K562 (cell line): Measurements from ENCODE around the gene MRGPRX3. TPM values are rescaled to one million over a fixed set of nuclear protein-coding genes. Genes with fewer than 3 reads are reported as not detected.

Experiments
- ATAC-seq: fragments of 200-7000 bp; cut with Tn5 transposase; 3 replicates; pipeline ENCODE4 v1.9.1; 2020; ENCODE audit warnings: moderate library complexity
- BruUV-seq: library from RNA; stranded (reverse); fragments of 400-500 nt; replicated peaks from 2 replicates; lab custom pipeline; 2021; lab: Mats Ljungman, UMichigan
- CTCF ChIA-PET: fragments of 300-600 bp; formaldehyde crosslinking; extraction: SDS; loops from one replicate; lab custom pipeline; 2021; ENCODE audit warnings: low intra/inter-chr PET ratio; lab: Yijun Ruan, JAX
- POLR2A ChIA-PET: fragments of 300-600, 350-650 bp; sonication (Branson Sonifier 250); formaldehyde crosslinking; extraction: SDS; loops from one replicate; lab custom pipeline; 2021; ENCODE audit warnings: antibody characterized with exemption, inconsistent platforms; lab: Yijun Ruan, JAX
- DNase-seq, 4 experiments: peaks; one replicate each; pipeline versions ENCODE4 v3.0.0 to v3.0.0-alpha.2; 2011 to 2018; ENCODE audit warnings: low spot score in 3 of 4, mixed read lengths in 3 of 4; ENCODE audit errors: extremely low read depth in 1 of 4
- FAIRE-seq: peaks from 2 replicates; lab custom pipeline; 2011; peaks lifted over from hg19 to GRCh38; lab: Jason Lieb, UNC
- H2AFZ ChIP-seq: 2 replicates; pipeline ENCODE4 v1.6.0; 2011; ENCODE audit warnings: low read depth, low read length, control low read depth, inconsistent platforms
- H3K27ac ChIP-seq: fragments of 200-600 bp; 3 replicates; pipeline ENCODE4 v1.8.0; 2011; ENCODE audit warnings: low read depth, mild to moderate bottlenecking, control low read depth, inconsistent platforms, low read length, moderate library complexity, mixed read lengths; ENCODE audit errors: extremely low read depth
- H3K27me3 ChIP-seq, 2 experiments: fragments of 300-600 bp in 1 of 2; 2 replicates in 1 of 2; 3 replicates in 1 of 2; pipeline versions ENCODE4 v1.6.0 to v1.8.0; 2011; ENCODE audit warnings: inconsistent platforms in 2 of 2, low read length in 2 of 2, mild to moderate bottlenecking in 1 of 2, mixed read lengths in 1 of 2, moderate library complexity in 1 of 2; ENCODE audit not compliant: control insufficient read depth in 2 of 2, insufficient read depth in 2 of 2
- H3K36me3 ChIP-seq: fragments of 300-600 bp; 3 replicates; pipeline ENCODE4 v1.8.0; 2011; ENCODE audit warnings: mild to moderate bottlenecking, low read length, inconsistent platforms; ENCODE audit not compliant: control insufficient read depth, insufficient read depth
- H3K4me1 ChIP-seq, 2 experiments: fragments of 200-600 bp in 1 of 2; replicated peaks in 1 of 2; 2 replicates in 1 of 2; 3 replicates in 1 of 2; pipeline versions ENCODE4 v1.5.1 to v1.8.0; 2011; ENCODE audit warnings: inconsistent platforms in 2 of 2, low read length in 2 of 2, mild to moderate bottlenecking in 1 of 2, mixed read lengths in 1 of 2, moderate library complexity in 1 of 2; ENCODE audit not compliant: control insufficient read depth in 2 of 2, insufficient read depth in 2 of 2
- H3K4me2 ChIP-seq: 2 replicates; pipeline ENCODE4 v1.6.1; 2011; ENCODE audit warnings: low read length, control low read depth, inconsistent platforms, mixed read lengths; ENCODE audit not compliant: insufficient read depth
- H3K4me3 ChIP-seq: fragments of 200-600 bp; sonication (generic), shearing (Covaris generic); 2 replicates; pipeline ENCODE4 v1.5.1; 2016; ENCODE audit warnings: control low read depth, inconsistent platforms
- H3K79me2 ChIP-seq: fragments of 200-600 bp; 3 replicates; pipeline ENCODE4 v1.8.0; 2011; ENCODE audit warnings: low read length, inconsistent platforms; ENCODE audit not compliant: control insufficient read depth, insufficient read depth
- H3K9ac ChIP-seq, 2 experiments: 2 replicates each; pipeline versions ENCODE4 v1.6.0 to v1.6.1; 2011; ENCODE audit warnings: low read depth in 2 of 2, low read length in 2 of 2, control low read depth in 1 of 2, inconsistent platforms in 1 of 2, mild to moderate bottlenecking in 1 of 2, mixed read lengths in 1 of 2; ENCODE audit not compliant: insufficient read depth in 1 of 2
- H3K9me1 ChIP-seq: one replicate; pipeline ENCODE4 v1.6.0; 2011; ENCODE audit warnings: inconsistent platforms, mild to moderate bottlenecking, low read length, moderate library complexity; ENCODE audit not compliant: control insufficient read depth, insufficient read depth
- H3K9me3 ChIP-seq: replicated peaks from 2 replicates; pipeline ENCODE4 v1.5.1; 2011; ENCODE audit warnings: low read depth, low read length, inconsistent platforms; ENCODE audit not compliant: control insufficient read depth, insufficient read depth
- H4K20me1 ChIP-seq: replicated peaks from 2 replicates; pipeline ENCODE4 v1.6.1; 2011; ENCODE audit warnings: low read length, inconsistent platforms, mixed read lengths; ENCODE audit not compliant: control insufficient read depth, insufficient read depth
- CTCF ChIP-seq, 3 experiments: IDR thresholded peaks in 2 of 3; conservative IDR thresholded peaks in 1 of 3; 2 replicates each; pipeline ENCODE4 v1.5.1; 2011 to 2012; ENCODE audit warnings: low read length in 3 of 3, mild to moderate bottlenecking in 3 of 3, control low read depth in 2 of 3, improper control_type of control experiment in 1 of 3, inconsistent platforms in 1 of 3, low read depth in 1 of 3, mixed read lengths in 1 of 3, moderate library complexity in 1 of 3; ENCODE audit not compliant: insufficient read depth in 2 of 3
- HDGF ChIP-seq: fragments of 450-650 bp; IDR thresholded peaks from 2 replicates; pipeline ENCODE4 v1.6.1; 2016
- KLF16 ChIP-seq: IDR thresholded peaks from 2 replicates; pipeline ENCODE4 v1.6.1; 2016; ENCODE audit warnings: antibody characterized with exemption
- L3MBTL2 ChIP-seq: fragments of 450-650 bp; IDR thresholded peaks from 2 replicates; pipeline ENCODE4 v1.6.1; 2016; ENCODE audit warnings: mild to moderate bottlenecking, moderate library complexity
- SMC3 ChIP-seq: conservative IDR thresholded peaks from 2 replicates; pipeline ENCODE4 v1.6.1; 2011; ENCODE audit warnings: low read depth, low read length, improper control_type of control experiment; ENCODE audit not compliant: insufficient read depth
- STAG1 ChIP-seq: sonication (generic); formaldehyde crosslinking; IDR thresholded peaks from 2 replicates; pipeline ENCODE4 v1.5.0; 2020; ENCODE audit warnings: missing genetic modification reagents, borderline replicate concordance
- THRAP3 ChIP-seq: fragments of 450-650 bp; IDR thresholded peaks from 2 replicates; pipeline ENCODE4 v1.6.1; 2016; ENCODE audit warnings: mild to moderate bottlenecking, inconsistent platforms, borderline replicate concordance
- TRIM25 ChIP-seq: fragments of 450-650 bp; IDR thresholded peaks from 2 replicates; pipeline ENCODE4 v1.7.0; 2016; ENCODE audit warnings: borderline replicate concordance
- ZEB2 ChIP-seq: fragments of 450-650 bp; IDR thresholded peaks from 2 replicates; pipeline ENCODE4 v1.6.1; 2016
- ZNF408 ChIP-seq: fragments of 250-450 bp; sonication (Bioruptor Pico); IDR thresholded peaks from 2 replicates; pipeline ENCODE4 v1.4.0; 2020; ENCODE audit warnings: low read depth, mild to moderate bottlenecking, moderate library complexity
- WGBS: fragments of 100-300 bp; shearing (Covaris generic); methylation state at CpG from one replicate; pipeline ENCODE4 v1.1.6; 2016; ENCODE audit warnings: low coverage, mixed read lengths; ENCODE audit not compliant: insufficient coverage; ENCODE audit errors: missing lambda C conversion rate; 5-methylcytosine and 5-hydroxymethylcytosine counted together
- in situ Hi-C: fragments of 300-500 bp; cut with MboI; formaldehyde crosslinking; loops from 4 replicates; pipeline ENCODE4 v1.15.0; 2018; ENCODE audit warnings: inconsistent platforms, mixed read lengths
- intact Hi-C: fragments of 100-400 bp; cut with micrococcal nuclease; formaldehyde crosslinking; loops from 2 replicates; pipeline ENCODE4 v1.14.2; 2022
- polyA plus RNA-seq, 8 experiments: library from polyadenylated mRNA; depleted of rRNA in 4 of 8; stranded (reverse) in 5 of 8; unstranded in 3 of 8; fragments of >200 nt; fragmentation: Nextera tagmentation in 2 of 8; fragmentation: Illumina TruSeq in 1 of 8; extraction: Ambion mirVana in 2 of 8; extraction: Trizol in 1 of 8; gene quantifications; 2 replicates each; pipeline versions ENCODE4 v1.2.1 to v1.2.3, GENCODE V29; 2011 to 2014; ENCODE audit warnings: inconsistent platforms in 1 of 8, missing spikeins in 1 of 8
- total RNA-seq, 7 experiments: library from RNA; depleted of rRNA in 6 of 7; stranded (reverse); fragments of >200 nt in 6 of 7; fragmentation: Illumina TruSeq in 2 of 7; extraction: Trizol in 2 of 7; gene quantifications; 2 replicates each; pipeline versions ENCODE4 v1.2.1 to v1.2.3, GENCODE V29; 2011 to 2021; ENCODE audit warnings: low replicate concordance in 1 of 7
- TF ChIP-seq, protein P1 (sequence below): fragments of 450-650 bp; formaldehyde crosslinking; IDR thresholded peaks from 2 replicates; pipeline ENCODE4 v1.4.0; 2022; ENCODE audit warnings: missing genetic modification characterization
- TF ChIP-seq, protein P2 (sequence below): fragments of 450-650 bp; formaldehyde crosslinking; IDR thresholded peaks from 2 replicates; pipeline ENCODE4 v1.4.0; 2020; ENCODE audit warnings: mild to moderate bottlenecking, moderate library complexity

Gene MRGPRX3
- total and polyA plus RNA-seq, 9 of the 15 experiments (the other 6 are each of a cell fraction or from before 2014, with no cell fraction given), result not detected

DNA sequence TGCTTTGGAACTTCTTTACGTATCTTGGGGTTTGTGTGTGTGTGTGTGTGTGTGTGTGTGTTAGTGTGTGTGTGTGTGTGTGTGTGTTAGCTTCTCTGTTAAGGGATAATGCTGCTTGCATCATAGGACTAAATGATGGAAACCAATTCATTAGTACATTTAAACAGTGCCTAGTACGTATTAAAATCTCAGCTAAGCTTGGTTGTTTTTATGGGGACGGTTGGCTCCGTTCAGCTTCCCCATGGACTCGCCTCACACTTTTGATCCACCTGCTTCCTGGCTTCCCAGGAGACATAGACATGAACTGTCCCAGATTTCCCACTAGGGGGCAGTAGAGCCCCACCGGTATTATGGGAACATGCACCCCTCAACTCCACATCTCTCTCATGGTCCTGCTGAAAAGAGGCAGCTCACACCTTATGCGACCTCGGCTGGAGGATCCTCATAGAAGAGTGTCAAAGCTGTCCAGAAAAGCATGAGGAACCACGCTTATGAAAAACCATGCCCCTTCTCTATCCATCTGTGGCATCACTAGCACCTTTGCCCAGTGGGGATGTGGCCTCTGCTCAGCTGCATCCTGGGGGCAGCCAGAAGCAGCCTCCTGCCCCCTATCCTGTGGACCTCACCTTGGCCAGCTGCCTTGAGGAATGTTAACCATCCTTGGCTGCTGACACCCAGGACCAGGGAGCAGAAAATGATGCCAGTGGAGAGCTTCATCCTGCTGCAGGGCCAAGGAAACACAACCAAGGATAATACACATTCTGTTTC, 16.8 kb upstream of the MRGPRX3 start:
- under 1% methylated on average over 9 of the region's 9 CpGs for WGBS
- Histone ChIP-seq H2AFZ (no peak overlapping the region), H3K4me1 (no peaks in the 10 kb centered on the region), H3K9me3 (no peaks in the 10 kb centered on the region), H3K9me1 (no peaks in the 10 kb centered on the region), H3K27me3 (peaks cover 11 to 17% of the 10 kb centered on the region in 2 experiments; a peak in 4 of 5 replicates), H3K4me3 (no peak overlapping the region), H3K4me2 (no peak overlapping the region; the same call in 1 of the 2 replicates), H3K27ac (no peak overlapping the region), H3K79me2 (no peaks in the 10 kb centered on the region), H3K36me3 (no peaks in the 10 kb centered on the region), H3K9ac (no peak overlapping the region), H4K20me1 (no peaks in the 10 kb centered on the region)
- BruUV-seq, result no TSS peak
- in situ Hi-C loops, result no loop called here
- intact Hi-C loops, result loop anchor here (1.0 to 10.0 kb wide), 4 partner anchors 89 to 649 kb away; partner anchors contain the start of gene LDHC
- ATAC-seq (peak; percentile 98), FAIRE-seq (peak; percentile 88), DNase-seq (peak; percentile 77 to 80 (median 77))
- ChIA-PET POLR2A (interaction anchor here (0.7 to 1.5 kb wide), 4 partner anchors 9 to 143 kb away, joined by 3 to 8 read pairs (median 4); partner anchors contain the start of gene SAAL1), CTCF (interaction anchor here (0.5 to 1.8 kb wide), 5 partner anchors 82 to 649 kb away, joined by 3 to 5 read pairs (median 3); no protein-coding TSS in a partner anchor)
- TF ChIP-seq, protein P1, sequence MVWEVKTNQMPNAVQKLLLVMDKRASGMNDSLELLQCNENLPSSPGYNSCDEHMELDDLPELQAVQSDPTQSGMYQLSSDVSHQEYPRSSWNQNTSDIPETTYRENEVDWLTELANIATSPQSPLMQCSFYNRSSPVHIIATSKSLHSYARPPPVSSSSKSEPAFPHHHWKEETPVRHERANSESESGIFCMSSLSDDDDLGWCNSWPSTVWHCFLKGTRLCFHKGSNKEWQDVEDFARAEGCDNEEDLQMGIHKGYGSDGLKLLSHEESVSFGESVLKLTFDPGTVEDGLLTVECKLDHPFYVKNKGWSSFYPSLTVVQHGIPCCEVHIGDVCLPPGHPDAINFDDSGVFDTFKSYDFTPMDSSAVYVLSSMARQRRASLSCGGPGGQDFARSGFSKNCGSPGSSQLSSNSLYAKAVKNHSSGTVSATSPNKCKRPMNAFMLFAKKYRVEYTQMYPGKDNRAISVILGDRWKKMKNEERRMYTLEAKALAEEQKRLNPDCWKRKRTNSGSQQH (CRISPR knock-in tag), result no peak
- TF ChIP-seq ZNF408 (CRISPR knock-in tag) (no peak), STAG1 (CRISPR knock-in tag) (peak; percentile 90), CTCF (IDR thresholded peaks at IDR 0.05 in 2 of 3, conservative IDR thresholded peaks at IDR 0.05 in 1 of 3; ENCODE audit: insufficient read depth in 2 of 3, low read depth in 1 of 3, low read length in 3 of 3) (peak; percentile 83 to 87 (median 84)), HDGF (no peak), SMC3 (peak; percentile 57), ZEB2 (no peak), KLF16 (peak; percentile 38; the same call in 1 of the 2 replicates), L3MBTL2 (0 out of 2 replicates have a peak, but pooled peaks have one; percentile 29), TRIM25 (no peak), THRAP3 (no peak)
- TF ChIP-seq, protein P2, sequence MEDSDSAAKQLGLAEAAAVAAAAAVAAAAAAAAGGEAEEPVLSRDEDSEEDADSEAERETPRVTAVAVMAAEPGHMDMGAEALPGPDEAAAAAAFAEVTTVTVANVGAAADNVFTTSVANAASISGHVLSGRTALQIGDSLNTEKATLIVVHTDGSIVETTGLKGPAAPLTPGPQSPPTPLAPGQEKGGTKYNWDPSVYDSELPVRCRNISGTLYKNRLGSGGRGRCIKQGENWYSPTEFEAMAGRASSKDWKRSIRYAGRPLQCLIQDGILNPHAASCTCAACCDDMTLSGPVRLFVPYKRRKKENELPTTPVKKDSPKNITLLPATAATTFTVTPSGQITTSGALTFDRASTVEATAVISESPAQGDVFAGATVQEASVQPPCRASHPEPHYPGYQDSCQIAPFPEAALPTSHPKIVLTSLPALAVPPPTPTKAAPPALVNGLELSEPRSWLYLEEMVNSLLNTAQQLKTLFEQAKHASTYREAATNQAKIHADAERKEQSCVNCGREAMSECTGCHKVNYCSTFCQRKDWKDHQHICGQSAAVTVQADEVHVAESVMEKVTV (CRISPR knock-in tag), result peak; percentile 47; the same call in 1 of the 2 replicates
